WERI-Rb-1 (cell line): ENCODE measurements around the gene ZNF576.

Experiments
- DNase-seq: peaks from one replicate; pipeline ENCODE4 v3.0.0-alpha.2; 2020
- H3K27ac ChIP-seq: fragments of 250-450 bp; sonication (Bioruptor Pico); 2 replicates; pipeline ENCODE4 v1.5.1; 2020; ENCODE audit warnings: mild to moderate bottlenecking, moderate library complexity
- H3K27me3 ChIP-seq: fragments of 250-450 bp; sonication (Bioruptor Pico); 2 replicates; pipeline ENCODE4 v1.5.1; 2021; ENCODE audit warnings: mild to moderate bottlenecking, low read depth, moderate library complexity; ENCODE audit not compliant: insufficient read depth, severe bottlenecking
- H3K36me3 ChIP-seq: fragments of 250-450 bp; sonication (Bioruptor Pico); 2 replicates; pipeline ENCODE4 v1.5.1; 2020; ENCODE audit warnings: mild to moderate bottlenecking, moderate library complexity
- H3K4me3 ChIP-seq: 2 replicates; pipeline ENCODE4 v1.5.1; 2011; ENCODE audit warnings: low read depth, mild to moderate bottlenecking, control low read depth, low read length
- H3K9me3 ChIP-seq: fragments of 250-450 bp; sonication (Bioruptor Pico); 2 replicates; pipeline ENCODE4 v1.5.1; 2021; ENCODE audit warnings: mild to moderate bottlenecking, moderate library complexity; ENCODE audit not compliant: severe bottlenecking
- TF ChIP-seq, protein P1 (sequence below): IDR thresholded peaks from 2 replicates; pipeline ENCODE4 v1.5.1; 2011; ENCODE audit warnings: low read depth, mild to moderate bottlenecking, control low read depth, inconsistent platforms, low read length

Gene ZNF576

DNA sequence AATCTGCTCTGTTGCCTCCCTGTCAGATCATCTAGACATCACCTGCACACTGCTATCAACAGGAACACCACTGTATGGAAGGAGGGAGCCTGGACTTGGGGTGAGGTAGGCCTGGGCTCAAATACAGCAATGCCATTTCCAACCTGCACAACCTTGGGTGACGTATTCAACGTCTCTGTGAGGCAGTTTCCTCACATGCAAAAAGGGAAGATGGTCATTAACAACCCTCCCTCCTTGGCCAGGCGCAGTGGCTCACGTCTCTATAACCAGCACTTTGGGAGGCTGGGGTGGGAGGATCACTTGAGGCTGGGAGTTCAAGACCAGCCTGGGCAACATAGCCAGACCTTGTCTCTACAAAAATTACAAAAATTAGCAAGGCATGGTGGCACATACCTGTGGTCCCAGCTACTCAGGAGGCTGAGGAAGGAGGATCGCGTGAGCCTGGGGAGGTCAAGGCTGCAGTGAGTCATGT lies 34.1 kb upstream of the ZNF576 start:
- Histone ChIP-seq H3K36me3 (peaks cover 36% of the 10 kb centered on the region), H3K4me3 (no peak overlapping the region), H3K9me3 (no peaks in the 10 kb centered on the region), H3K27ac (no peak overlapping the region), H3K27me3 (no peaks in the 10 kb centered on the region)
- TF ChIP-seq, protein P1, sequence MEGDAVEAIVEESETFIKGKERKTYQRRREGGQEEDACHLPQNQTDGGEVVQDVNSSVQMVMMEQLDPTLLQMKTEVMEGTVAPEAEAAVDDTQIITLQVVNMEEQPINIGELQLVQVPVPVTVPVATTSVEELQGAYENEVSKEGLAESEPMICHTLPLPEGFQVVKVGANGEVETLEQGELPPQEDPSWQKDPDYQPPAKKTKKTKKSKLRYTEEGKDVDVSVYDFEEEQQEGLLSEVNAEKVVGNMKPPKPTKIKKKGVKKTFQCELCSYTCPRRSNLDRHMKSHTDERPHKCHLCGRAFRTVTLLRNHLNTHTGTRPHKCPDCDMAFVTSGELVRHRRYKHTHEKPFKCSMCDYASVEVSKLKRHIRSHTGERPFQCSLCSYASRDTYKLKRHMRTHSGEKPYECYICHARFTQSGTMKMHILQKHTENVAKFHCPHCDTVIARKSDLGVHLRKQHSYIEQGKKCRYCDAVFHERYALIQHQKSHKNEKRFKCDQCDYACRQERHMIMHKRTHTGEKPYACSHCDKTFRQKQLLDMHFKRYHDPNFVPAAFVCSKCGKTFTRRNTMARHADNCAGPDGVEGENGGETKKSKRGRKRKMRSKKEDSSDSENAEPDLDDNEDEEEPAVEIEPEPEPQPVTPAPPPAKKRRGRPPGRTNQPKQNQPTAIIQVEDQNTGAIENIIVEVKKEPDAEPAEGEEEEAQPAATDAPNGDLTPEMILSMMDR = no peak
- DNase-seq = no peak

DNA sequence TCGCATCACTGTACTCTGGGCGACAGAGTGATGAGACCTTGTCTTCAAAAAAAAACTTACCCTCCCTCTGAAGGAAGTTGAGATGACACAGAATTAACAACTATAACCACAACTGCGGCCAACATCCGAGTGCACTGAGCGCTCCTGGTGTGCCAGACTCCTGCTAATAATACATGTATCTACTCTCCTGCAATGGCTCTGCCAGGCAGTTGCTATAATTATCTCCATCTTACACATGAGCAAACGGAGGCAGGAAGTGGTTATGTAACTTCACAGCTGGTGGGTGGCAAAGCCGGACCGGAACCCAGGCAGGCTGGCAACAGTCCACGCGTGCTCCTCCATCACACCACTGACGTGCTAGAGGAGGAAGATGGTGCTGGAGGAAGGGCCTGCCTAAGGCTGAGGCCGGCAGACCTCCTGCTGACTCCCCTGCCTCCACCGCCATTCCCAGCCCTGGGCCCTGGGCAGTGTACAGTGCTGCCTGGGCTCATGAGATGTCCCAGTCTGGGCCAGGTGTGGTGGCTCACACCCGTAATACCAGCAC lies 33.6 kb upstream of the ZNF576 start:
- no peak overlapping the region for H3K27ac ChIP-seq
- H3K9me3 ChIP-seq = no peaks in the 10 kb centered on the region
- no peaks in the 10 kb centered on the region for H3K27me3 ChIP-seq
- H3K4me3 ChIP-seq = no peak overlapping the region
- no peak for DNase-seq
- H3K36me3 ChIP-seq = peaks cover 36% of the 10 kb centered on the region
- TF ChIP-seq, protein P1 = no peak

DNA sequence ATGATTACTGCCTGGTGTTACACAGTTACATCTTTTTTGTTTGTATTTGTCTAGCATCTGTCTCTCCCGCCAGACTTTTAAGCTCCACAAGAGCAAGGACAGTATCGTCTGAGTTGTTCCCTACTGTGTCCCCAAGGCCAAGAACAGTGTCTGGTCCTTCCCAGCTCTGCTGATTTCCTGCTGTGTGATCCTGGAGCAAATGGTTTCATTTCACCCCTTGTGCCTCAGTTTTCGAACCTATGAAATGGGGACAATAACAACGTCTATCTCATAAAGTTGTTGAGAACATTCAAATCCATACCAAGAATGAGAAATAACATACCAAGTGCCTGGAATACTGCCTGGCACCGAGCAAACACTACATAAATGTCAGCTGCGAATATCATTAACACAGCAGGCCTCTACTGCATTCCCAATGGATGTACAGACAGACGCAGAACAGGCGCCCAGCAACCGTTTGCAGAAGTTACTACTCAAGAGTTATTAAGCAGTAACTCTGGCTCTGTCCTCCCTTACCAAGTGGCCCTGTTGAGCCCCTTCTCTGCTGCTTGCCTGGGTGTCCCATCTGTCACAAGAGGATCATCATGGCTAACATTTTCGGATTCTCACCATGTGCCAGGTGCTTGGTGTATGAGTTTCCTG lies 32.5 kb upstream of the ZNF576 start:
- Histone ChIP-seq H3K4me3 (no peak overlapping the region), H3K27ac (no peak overlapping the region), H3K36me3 (peaks cover 40% of the 10 kb centered on the region), H3K27me3 (no peaks in the 10 kb centered on the region), H3K9me3 (no peaks in the 10 kb centered on the region)
- TF ChIP-seq, protein P1 = no peak
- DNase-seq = no peak

DNA sequence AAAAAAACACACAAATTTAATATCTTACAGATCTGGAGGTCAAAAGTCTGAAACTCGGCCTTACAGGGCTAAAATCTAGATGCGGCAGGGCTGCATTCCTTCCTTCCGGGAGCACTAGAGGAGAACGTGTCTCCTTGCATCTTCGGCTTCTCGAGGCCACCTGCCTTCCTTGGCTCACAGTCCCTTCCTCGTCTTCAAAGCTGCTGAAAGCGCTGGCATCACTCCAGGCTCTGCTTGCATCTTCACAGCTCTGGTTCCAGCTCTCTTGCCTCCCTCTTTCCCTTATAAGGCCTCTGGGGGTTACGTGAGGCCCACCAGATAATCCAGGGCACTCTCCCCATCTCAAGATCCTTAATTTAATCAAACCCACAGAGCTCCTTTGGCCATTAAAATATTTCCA lies 31.6 kb upstream of the ZNF576 start:
- TF ChIP-seq, protein P1 = no peak
- DNase-seq = no peak
- H3K27ac ChIP-seq = no peak overlapping the region
- no peaks in the 10 kb centered on the region for H3K27me3 ChIP-seq
- no peak overlapping the region for H3K4me3 ChIP-seq
- H3K9me3 ChIP-seq = no peaks in the 10 kb centered on the region
- H3K36me3 ChIP-seq = peaks cover 39% of the 10 kb centered on the region

DNA sequence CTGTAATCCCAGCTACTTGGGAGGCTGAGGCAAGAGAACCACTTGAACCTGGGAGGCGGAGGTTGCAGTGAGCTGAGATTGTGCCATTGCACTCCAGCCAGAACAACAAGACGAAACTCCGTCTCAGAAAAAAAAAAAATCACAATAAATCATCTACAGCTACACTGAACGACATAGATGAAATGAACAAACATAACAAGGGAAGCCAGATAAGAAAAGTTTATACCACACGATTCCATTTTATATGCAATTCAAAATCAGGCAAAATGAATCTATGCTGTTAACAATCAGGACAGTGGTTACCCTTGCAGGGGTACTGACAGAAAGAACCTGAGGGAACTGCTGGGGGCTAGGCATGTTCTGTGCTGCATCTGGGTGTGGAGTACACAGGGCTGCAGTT lies 26.7 kb upstream of the ZNF576 start:
- no peaks in the 10 kb centered on the region for H3K27me3 ChIP-seq
- no peak overlapping the region for H3K27ac ChIP-seq
- H3K4me3 ChIP-seq = no peak overlapping the region
- TF ChIP-seq, protein P1 = no peak
- peaks cover 44% of the 10 kb centered on the region for H3K36me3 ChIP-seq
- no peak for DNase-seq
- H3K9me3 ChIP-seq = no peaks in the 10 kb centered on the region
